ENCODE results near the gene GRK6. TPM values are rescaled to one million over a fixed set of nuclear protein-coding genes. Genes with fewer than 3 reads are reported as not detected.

GRK6 gene
- total RNA-seq, 2 donors from 2014 or later = 38.0 to 64.4 TPM

- no peak overlapping the region for H3K27ac ChIP-seq
- H3K9me3 ChIP-seq = no peaks in the 10 kb centered on the region
- no peak overlapping the region for H3K9ac ChIP-seq (ENCODE audit: low read depth in 2 of 2, low read length in 2 of 2)
- DNase-seq = no peak
- TF ChIP-seq CTCF (IDR thresholded peaks at IDR 0.05) = no peak
- intact Hi-C loops (cut with DNase I) = no loop called here
- H3K4me1 ChIP-seq = peaks cover 9% of the 10 kb centered on the region
- H3K36me3 ChIP-seq = no peaks in the 10 kb centered on the region
- peaks cover 3% of the 10 kb centered on the region for H3K27me3 ChIP-seq
- H3K4me3 ChIP-seq = no peak overlapping the region
Measured at GRCh38 chr5:177469750-177470525, 43.5 kb downstream of the GRK6 start.

GRCh38 chr5:177470759-177471536 is 44.5 kb downstream of the GRK6 start:
- Histone ChIP-seq H3K9ac (ENCODE audit: low read depth in 2 of 2, low read length in 2 of 2) (no peak overlapping the region), H3K4me3 (no peak overlapping the region), H3K27me3 (peaks cover 3% of the 10 kb centered on the region), H3K9me3 (no peaks in the 10 kb centered on the region), H3K27ac (no peak overlapping the region), H3K4me1 (peaks cover 9% of the 10 kb centered on the region), H3K36me3 (no peaks in the 10 kb centered on the region)
- TF ChIP-seq CTCF (IDR thresholded peaks at IDR 0.05) = no peak
- no peak for DNase-seq
- intact Hi-C loops (cut with DNase I) = no loop called here

GRCh38 chr5:177471610-177472356 is 45.3 kb downstream of the GRK6 start:
- Histone ChIP-seq H3K4me1 (peaks cover 9% of the 10 kb centered on the region), H3K27ac (no peak overlapping the region), H3K36me3 (no peaks in the 10 kb centered on the region), H3K9ac (ENCODE audit: low read depth in 2 of 2, low read length in 2 of 2) (peak overlapping the region in 1 of 2 donors; percentile 40), H3K9me3 (no peaks in the 10 kb centered on the region), H3K4me3 (peak overlapping the region; percentile 55), H3K27me3 (peaks cover 3% of the 10 kb centered on the region)
- no peak for DNase-seq
- intact Hi-C loops (cut with DNase I) = no loop called here
- no peak for TF ChIP-seq CTCF (IDR thresholded peaks at IDR 0.05)

GRCh38 chr5:177472460-177473442 is 46.3 kb downstream of the GRK6 start:
- DNase-seq = no peak
- Histone ChIP-seq H3K36me3 (no peaks in the 10 kb centered on the region), H3K27me3 (peaks cover 3% of the 10 kb centered on the region), H3K9me3 (no peaks in the 10 kb centered on the region), H3K9ac (ENCODE audit: low read depth in 2 of 2, low read length in 2 of 2) (peak overlapping the region; percentile 9 to 69), H3K27ac (no peak overlapping the region), H3K4me3 (peak overlapping the region; percentile 55), H3K4me1 (peaks cover 9% of the 10 kb centered on the region)
- no peak for TF ChIP-seq CTCF (IDR thresholded peaks at IDR 0.05)
- intact Hi-C loops (cut with DNase I) = no loop called here
